GM19395 (cell line): Measurements from ENCODE around the gene PLA2G4C.

Source experiments
- ATAC-seq: cut with Tn5 transposase; IDR thresholded peaks from one replicate; pipeline ENCODE4 v1.9.1; 2021; ENCODE audit warnings: mild to moderate bottlenecking, moderate library complexity; ENCODE audit not compliant: unreplicated experiment

PLA2G4C gene

DNA sequence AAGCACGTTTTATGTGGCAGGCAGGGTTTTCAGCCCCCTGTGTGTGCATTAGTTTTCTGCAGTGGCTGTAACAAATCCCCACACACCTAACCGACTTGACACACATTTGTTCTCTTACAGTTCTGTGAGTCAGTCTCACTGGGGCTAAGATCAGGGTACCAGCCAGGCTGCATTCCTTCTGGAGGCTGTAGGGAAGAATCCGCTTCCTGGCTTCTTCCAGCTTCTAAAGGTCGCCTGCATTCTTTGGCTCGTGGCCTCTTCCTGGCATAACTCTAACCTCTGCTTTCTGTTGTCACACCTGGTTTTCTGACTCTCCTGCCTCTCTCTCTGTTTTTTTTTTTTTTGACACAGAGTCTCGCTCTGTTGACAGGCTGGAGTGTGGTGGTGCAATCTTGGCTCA lies 109.8 kb downstream of the PLA2G4C start:
- ATAC-seq = no peak

DNA sequence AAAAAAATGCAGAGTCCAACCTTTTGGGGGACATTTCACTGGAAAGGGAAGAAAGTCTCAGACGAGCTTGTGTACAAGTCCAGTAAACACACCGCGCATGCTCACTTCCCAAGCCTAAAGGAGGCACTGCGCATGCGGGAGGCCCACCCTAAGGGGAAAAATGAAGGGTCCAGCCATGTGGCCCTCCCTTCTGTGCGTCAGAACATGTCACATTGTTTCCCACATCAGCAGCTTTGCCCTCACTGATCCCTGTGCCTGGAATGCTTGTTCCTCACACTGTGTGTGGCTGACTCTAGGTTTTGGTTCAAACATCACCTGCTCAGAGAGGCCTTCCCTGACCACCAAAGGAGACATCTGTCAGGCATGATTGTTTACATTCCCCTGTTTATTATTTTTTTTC lies 111.8 kb downstream of the PLA2G4C start:
- no peak for ATAC-seq
